Naive thymus-derived CD4-positive, alpha-beta T cell (primary cell): Measurements from ENCODE around the gene BICDL1. TPM values are rescaled to one million over a fixed set of nuclear protein-coding genes. Genes with fewer than 3 reads are reported as not detected.
A peak's percentile ranks its signal among the peaks of the same experiment; 100 is the strongest.
"Not testable (repeated sequence)": the region's sequence is repeated elsewhere in the genome, so short reads cannot be mapped to it uniquely, and the experiment has no call there.

Source experiments
- ATAC-seq: fragments of 150-1000 bp; cut with Tn5 transposase; 2 replicates; pipeline ENCODE4 v1.10.0; 2021; ENCODE audit warnings: mild to moderate bottlenecking, moderate library complexity
- CTCF ChIA-PET: fragments of 350-600 bp; sonication (Branson Sonifier 250); formaldehyde crosslinking; loops from one replicate; lab custom pipeline; 2021; ENCODE audit warnings: antibody characterized with exemption; lab: Charles Lee
- POLR2A ChIA-PET: fragments of 350-600 bp; sonication (Branson Sonifier 250); formaldehyde crosslinking; loops from one replicate; lab custom pipeline; 2021; ENCODE audit warnings: antibody characterized with exemption, inconsistent platforms; lab: Charles Lee
- DNase-seq, 9 donors: peaks; one replicate each; pipeline versions ENCODE4 v3.0.0 to v3.0.0-alpha.2; 2020 to 2022; ENCODE audit warnings: mixed read lengths in 1 of 9
- H3K27ac ChIP-seq: one replicate; pipeline ENCODE4 v1.7.0; 2013; ENCODE audit warnings: mild to moderate bottlenecking, low read depth, low read length, moderate library complexity
- H3K27me3 ChIP-seq, 2 donors: one replicate each; pipeline ENCODE4 v1.7.0; 2013; ENCODE audit warnings: low read length in 2 of 2, mild to moderate bottlenecking in 2 of 2, moderate library complexity in 2 of 2; ENCODE audit not compliant: control insufficient read depth in 2 of 2, insufficient read depth in 2 of 2
- H3K36me3 ChIP-seq, 3 experiments: 1 replicate in 2 of 3; 2 replicates in 1 of 3; pipeline ENCODE4 v1.7.0; 2013; ENCODE audit warnings: low read length in 3 of 3, mild to moderate bottlenecking in 3 of 3, moderate library complexity in 1 of 3; ENCODE audit not compliant: insufficient read depth in 3 of 3, control insufficient read depth in 2 of 3
- H3K4me1 ChIP-seq, 2 donors: one replicate each; pipeline ENCODE4 v1.7.0; 2013; ENCODE audit warnings: low read length in 2 of 2, mild to moderate bottlenecking in 2 of 2, moderate library complexity in 1 of 2; ENCODE audit not compliant: control insufficient read depth in 2 of 2, insufficient read depth in 2 of 2
- H3K4me3 ChIP-seq: 2 replicates; pipeline ENCODE4 v1.7.0; 2013; ENCODE audit warnings: mild to moderate bottlenecking, low read length
- H3K9me3 ChIP-seq, 3 experiments: 1 replicate in 2 of 3; 2 replicates in 1 of 3; pipeline ENCODE4 v1.7.0; 2013; ENCODE audit warnings: low read length in 3 of 3; ENCODE audit not compliant: control insufficient read depth in 2 of 3
- H3K27ac Mint-ChIP-seq, 9 donors: one replicate each; pipeline ENCODE4 v1.8.0; 2020 to 2022; ENCODE audit warnings: mixed read lengths in 9 of 9, mild to moderate bottlenecking in 8 of 9, moderate library complexity in 5 of 9, inconsistent platforms in 2 of 9
- H3K27me3 Mint-ChIP-seq, 5 donors: one replicate each; pipeline ENCODE4 v1.8.0; 2021 to 2022; ENCODE audit warnings: mixed read lengths in 5 of 5, mild to moderate bottlenecking in 1 of 5
- H3K36me3 Mint-ChIP-seq, 5 donors: one replicate each; pipeline ENCODE4 v1.8.0; 2020 to 2022; ENCODE audit warnings: mixed read lengths in 5 of 5, mild to moderate bottlenecking in 3 of 5, inconsistent platforms in 1 of 5
- H3K4me1 Mint-ChIP-seq, 7 donors: one replicate each; pipeline ENCODE4 v1.8.0; 2020 to 2022; ENCODE audit warnings: mixed read lengths in 7 of 7, mild to moderate bottlenecking in 3 of 7, inconsistent platforms in 1 of 7
- H3K4me3 Mint-ChIP-seq, 10 donors: one replicate each; pipeline ENCODE4 v1.8.0; 2020 to 2022; ENCODE audit warnings: mild to moderate bottlenecking in 10 of 10, mixed read lengths in 10 of 10, moderate library complexity in 6 of 10, inconsistent platforms in 2 of 10
- H3K9me3 Mint-ChIP-seq, 11 donors: one replicate each; pipeline ENCODE4 v1.8.0; 2020 to 2022; ENCODE audit warnings: mixed read lengths in 11 of 11, mild to moderate bottlenecking in 4 of 11, inconsistent platforms in 1 of 11, moderate library complexity in 1 of 11
- intact Hi-C, 2 donors: fragments of 100-400 bp; cut with micrococcal nuclease; formaldehyde crosslinking; loops; one replicate each; pipeline ENCODE4 v1.15.1; 2023
- polyA plus RNA-seq, 2 donors: library from polyadenylated mRNA; unstranded; fragments of 300-500 nt; fragmentation: Illumina TruSeq; gene quantifications; one replicate each; pipeline ENCODE4 v1.2.3, GENCODE V29; 2021
- total RNA-seq, 6 experiments: library from RNA in 5 of 6; stranded (reverse) in 5 of 6; gene quantifications; 1 replicate in 5 of 6; 2 replicates in 1 of 6; pipeline ENCODE4 v1.2.3 and lab custom pipeline; 2021 to 2026

Gene BICDL1
- total and polyA plus RNA-seq, 7 experiments from 2014 or later = 2.4 to 156 (median 111) TPM

DNA sequence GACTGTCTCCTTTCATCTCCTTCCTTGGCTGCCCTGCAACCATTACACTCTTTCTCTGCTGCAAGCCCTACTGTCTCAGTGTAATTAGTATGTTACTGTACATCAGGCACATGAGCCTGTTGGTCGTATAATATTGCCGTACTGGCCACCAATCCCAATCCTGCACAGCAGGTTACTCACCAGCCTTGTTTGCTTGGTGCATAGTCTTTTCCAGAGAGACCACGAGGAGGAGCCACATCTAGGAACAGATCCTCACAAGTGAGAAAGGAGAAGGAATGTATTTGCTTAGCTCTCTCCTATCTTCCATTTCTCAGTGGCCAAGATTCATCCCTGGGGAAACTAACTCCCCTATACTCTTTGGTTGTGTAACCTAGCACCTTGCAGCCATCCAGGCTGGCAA, 33.0 kb upstream of the BICDL1 start:
- H3K4me1 ChIP-seq = no peaks in the 10 kb centered on the region
- ATAC-seq (no peak), DNase-seq (no peak)
- Mint-ChIP-seq H3K9me3 (peaks cover 6 to 34% (median 22%) of the 10 kb centered on the region in 11 donors), H3K36me3 (peaks cover 1 to 19% (median 10%) of the 10 kb centered on the region in 5 donors), H3K4me3 (no peak overlapping the region), H3K4me1 (no peaks in the 10 kb centered on the region), H3K27me3 (peaks cover 0 to 4% (median 0%) of the 10 kb centered on the region in 5 donors), H3K27ac (peak overlapping the region in 1 of 9 donors; percentile 14)
- H3K27ac ChIP-seq = no peak overlapping the region
- H3K9me3 ChIP-seq = peaks cover 0 to 22% (median 0%) of the 10 kb centered on the region in 3 experiments
- CTCF ChIA-PET = no interaction called here
- intact Hi-C loops = no loop called here
- POLR2A ChIA-PET = no interaction called here
- H3K4me3 ChIP-seq = no peak overlapping the region
- H3K36me3 ChIP-seq = no peaks in the 10 kb centered on the region
- no peaks in the 10 kb centered on the region for H3K27me3 ChIP-seq

DNA sequence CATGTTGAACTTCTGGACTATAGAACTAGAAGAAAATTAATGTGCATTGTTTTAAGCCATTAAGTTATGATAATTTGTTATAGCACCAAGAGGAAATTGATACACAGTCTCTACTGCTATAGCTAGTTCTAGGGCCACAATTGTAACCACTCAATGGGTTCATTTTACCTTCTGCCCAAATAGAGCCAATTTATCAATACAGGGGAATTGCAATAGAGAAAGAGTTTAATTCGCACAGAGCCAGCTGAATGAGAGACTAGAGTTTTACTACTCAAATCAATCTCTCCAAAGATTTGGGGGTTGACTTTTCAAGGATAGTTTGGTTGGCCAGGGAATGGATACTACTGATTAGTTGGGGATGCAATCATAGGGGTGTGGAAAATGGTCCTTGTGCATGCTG, 31.9 kb upstream of the BICDL1 start:
- Mint-ChIP-seq H3K4me3 (no peak overlapping the region), H3K4me1 (no peaks in the 10 kb centered on the region), H3K36me3 (peaks cover 1 to 19% (median 10%) of the 10 kb centered on the region in 5 donors), H3K27me3 (peaks cover 0 to 4% (median 0%) of the 10 kb centered on the region in 5 donors), H3K27ac (no peak overlapping the region), H3K9me3 (peaks cover 6 to 34% (median 22%) of the 10 kb centered on the region in 11 donors)
- no peaks in the 10 kb centered on the region for H3K27me3 ChIP-seq
- peaks cover 0 to 22% (median 0%) of the 10 kb centered on the region in 3 experiments for H3K9me3 ChIP-seq
- intact Hi-C loops = no loop called here
- ATAC-seq = no peak
- CTCF ChIA-PET = interaction anchor here (0.8 kb wide), 1 partner anchor 12 kb away, joined by 3 read pairs; no protein-coding TSS in a partner anchor
- no peaks in the 10 kb centered on the region for H3K4me1 ChIP-seq
- no peaks in the 10 kb centered on the region for H3K36me3 ChIP-seq
- POLR2A ChIA-PET = no interaction called here
- H3K4me3 ChIP-seq = no peak overlapping the region
- DNase-seq = no peak
- H3K27ac ChIP-seq = no peak overlapping the region

GRCh38 chr12:119959435-119959834, 29.6 kb upstream of the BICDL1 start:
- peaks cover 0 to 4% (median 0%) of the 10 kb centered on the region in 5 donors for H3K27me3 Mint-ChIP-seq
- peaks cover 0 to 22% (median 0%) of the 10 kb centered on the region in 3 experiments for H3K9me3 ChIP-seq
- H3K36me3 Mint-ChIP-seq = peaks cover 1 to 19% (median 10%) of the 10 kb centered on the region in 5 donors
- ChIA-PET POLR2A (no interaction called here), CTCF (no interaction called here)
- no peaks in the 10 kb centered on the region for H3K27me3 ChIP-seq
- no peak overlapping the region for H3K4me3 ChIP-seq
- H3K4me1 Mint-ChIP-seq = no peaks in the 10 kb centered on the region
- DNase-seq (no peak), ATAC-seq (no peak)
- no peaks in the 10 kb centered on the region for H3K36me3 ChIP-seq
- no peak overlapping the region for H3K27ac ChIP-seq
- H3K9me3 Mint-ChIP-seq = peaks cover 6 to 34% (median 22%) of the 10 kb centered on the region in 11 donors
- no peak overlapping the region for H3K27ac Mint-ChIP-seq
- no peak overlapping the region for H3K4me3 Mint-ChIP-seq
- intact Hi-C loops = no loop called here
- no peaks in the 10 kb centered on the region for H3K4me1 ChIP-seq

DNA sequence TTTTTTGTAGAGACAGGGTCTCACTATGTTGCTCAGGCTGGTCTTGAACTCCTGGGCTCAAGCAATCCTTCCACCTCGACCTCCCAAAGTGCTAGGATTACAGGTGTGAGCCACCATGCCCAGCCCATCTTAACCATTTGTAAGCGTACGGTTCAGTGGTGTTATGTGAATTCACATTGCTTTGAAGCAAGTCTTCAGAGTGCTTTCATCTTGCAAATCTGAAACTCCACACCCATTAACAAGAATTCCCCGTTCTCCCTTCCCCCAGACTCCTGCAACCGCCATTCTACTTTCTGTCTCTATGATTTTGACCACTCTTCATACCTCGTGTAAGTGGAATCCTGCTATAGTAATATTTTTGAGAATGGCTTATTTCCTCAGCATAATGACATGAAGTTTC, 24.9 kb upstream of the BICDL1 start:
- Mint-ChIP-seq H3K36me3 (peaks cover 0 to 3% (median 0%) of the 10 kb centered on the region in 5 donors), H3K4me1 (peaks cover 0 to 5% (median 0%) of the 10 kb centered on the region in 7 donors), H3K9me3 (no peaks in the 10 kb centered on the region), H3K27me3 (peaks cover 0 to 6% (median 0%) of the 10 kb centered on the region in 5 donors), H3K4me3 (no peak overlapping the region), H3K27ac (no peak overlapping the region)
- H3K36me3 ChIP-seq = no peaks in the 10 kb centered on the region
- H3K4me3 ChIP-seq = no peak overlapping the region
- H3K9me3 ChIP-seq = no peaks in the 10 kb centered on the region
- ChIA-PET POLR2A (no interaction called here), CTCF (no interaction called here)
- intact Hi-C loops = no loop called here
- ATAC-seq (no peak), DNase-seq (no peak)
- H3K27me3 ChIP-seq = no peaks in the 10 kb centered on the region
- no peaks in the 10 kb centered on the region for H3K4me1 ChIP-seq
- no peak overlapping the region for H3K27ac ChIP-seq

GRCh38 chr12:119964929-119965328, 24.1 kb upstream of the BICDL1 start:
- intact Hi-C loops = no loop called here
- no peak overlapping the region for H3K4me3 ChIP-seq
- POLR2A ChIA-PET = no interaction called here
- ATAC-seq (no peak), DNase-seq (no peak)
- H3K4me1 ChIP-seq = no peaks in the 10 kb centered on the region
- Mint-ChIP-seq H3K9me3 (no peaks in the 10 kb centered on the region), H3K4me1 (peaks cover 0 to 5% (median 0%) of the 10 kb centered on the region in 7 donors), H3K27me3 (peaks cover 0 to 10% (median 0%) of the 10 kb centered on the region in 5 donors), H3K4me3 (no peak overlapping the region), H3K27ac (no peak overlapping the region), H3K36me3 (peaks cover 0 to 3% (median 0%) of the 10 kb centered on the region in 5 donors)
- no peaks in the 10 kb centered on the region for H3K36me3 ChIP-seq
- no peak overlapping the region for H3K27ac ChIP-seq
- H3K9me3 ChIP-seq = no peaks in the 10 kb centered on the region
- CTCF ChIA-PET = no interaction called here
- H3K27me3 ChIP-seq = no peaks in the 10 kb centered on the region

GRCh38 chr12:119980242-119980641, 8.8 kb upstream of the BICDL1 start:
- ATAC-seq = no peak
- ChIA-PET POLR2A (interaction anchor here (0.9 to 1.1 kb wide), 2 partner anchors 10 to 221 kb away, joined by 3 to 4 read pairs; partner anchors contain the start of gene RPLP0), CTCF (interaction anchor here (1.2 kb wide), 1 partner anchor 37 kb away, joined by 3 read pairs; no protein-coding TSS in a partner anchor)
- peak overlapping the region in 5 of 9 donors; percentile 9 to 72 (median 35) for H3K27ac Mint-ChIP-seq
- no peaks in the 10 kb centered on the region for H3K9me3 Mint-ChIP-seq
- H3K4me3 Mint-ChIP-seq = peak overlapping the region in 3 of 10 donors; percentile 5 to 22 (median 10)
- H3K9me3 ChIP-seq = no peaks in the 10 kb centered on the region
- no peak for DNase-seq
- H3K4me1 ChIP-seq = no peaks in the 10 kb centered on the region
- no peaks in the 10 kb centered on the region for H3K27me3 ChIP-seq
- no peak overlapping the region for H3K4me3 ChIP-seq
- intact Hi-C loops = no loop called here
- peaks cover 0 to 24% (median 0%) of the 10 kb centered on the region in 5 donors for H3K27me3 Mint-ChIP-seq
- H3K4me1 Mint-ChIP-seq = peaks cover 0 to 9% (median 8%) of the 10 kb centered on the region in 7 donors
- no peaks in the 10 kb centered on the region for H3K36me3 Mint-ChIP-seq
- no peak overlapping the region for H3K27ac ChIP-seq
- H3K36me3 ChIP-seq = no peaks in the 10 kb centered on the region

DNA sequence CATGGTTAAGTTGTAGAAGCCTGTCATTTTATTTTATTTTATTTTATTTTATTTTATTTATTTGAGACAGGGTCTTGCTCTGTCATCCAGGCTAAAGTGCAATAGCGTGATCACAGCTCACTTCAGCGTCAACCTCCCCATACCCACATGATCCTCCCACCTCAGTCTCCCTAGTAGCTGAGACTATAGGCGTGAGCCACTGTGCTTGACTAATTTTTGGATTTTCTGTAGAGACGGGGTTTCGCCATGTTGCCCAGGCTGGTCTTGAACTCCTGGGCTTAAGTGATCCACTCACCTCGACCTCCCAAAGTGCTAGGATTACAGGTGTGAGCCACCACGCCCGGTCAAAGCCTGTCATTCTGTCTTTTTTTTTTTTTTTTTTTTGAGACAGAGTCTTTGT, 8.3 kb upstream of the BICDL1 start:
- H3K4me3 ChIP-seq, intact Hi-C loops, H3K4me1 Mint-ChIP-seq, ATAC-seq, H3K27ac ChIP-seq, H3K9me3 Mint-ChIP-seq, H3K27ac Mint-ChIP-seq, DNase-seq, H3K36me3 ChIP-seq, H3K36me3 Mint-ChIP-seq, H3K9me3 ChIP-seq, H3K4me3 Mint-ChIP-seq, H3K27me3 ChIP-seq, H3K4me1 ChIP-seq: not testable (repeated sequence)
- ChIA-PET CTCF (interaction anchor here (1.2 kb wide), 1 partner anchor 37 kb away, joined by 3 read pairs; no protein-coding TSS in a partner anchor), POLR2A (interaction anchor here (1.1 kb wide), 1 partner anchor 11 kb away, joined by 3 read pairs; no protein-coding TSS in a partner anchor)
- peaks cover 0 to 21% (median 0%) of the 10 kb centered on the region in 5 donors for H3K27me3 Mint-ChIP-seq
